Pancreas (tissue), 10 donors: ENCODE data around the gene RLN3. TPM values are rescaled to one million over a fixed set of nuclear protein-coding genes. Genes with fewer than 3 reads are reported as not detected.
"Not testable (repeated sequence)": the region's sequence is repeated elsewhere in the genome, so short reads cannot be mapped to it uniquely, and the experiment has no call there.

Source experiments
- ATAC-seq, 4 donors: fragments of 200-7000 bp; cut with Tn5 transposase; one replicate each; pipeline versions ENCODE4 v1.8.0 to v1.9.1; 2020; ENCODE audit warnings: mild to moderate bottlenecking in 4 of 4, moderate library complexity in 4 of 4
- DNase-seq, 6 donors: peaks; one replicate each; pipeline ENCODE4 v3.0.0-alpha.2; 2020
- FAIRE-seq: peaks from 2 replicates; lab custom pipeline; 2012; peaks lifted over from hg19 to GRCh38; lab: Jason Lieb, UNC
- H3K27ac ChIP-seq, 4 donors: fragments of 200-600 bp; sonication (generic); 1 replicate in 3 of 4; 2 replicates in 1 of 4; pipeline versions ENCODE4 v1.5.0 to v1.8.0; 2020
- H3K27me3 ChIP-seq, 4 donors: fragments of 200-600 bp; one replicate each; pipeline ENCODE4 v1.8.0; 2021
- H3K36me3 ChIP-seq, 3 donors: fragments of 200-600 bp; sonication (generic) in 1 of 3; one replicate each; pipeline versions ENCODE4 v1.5.0 to v1.8.0; 2020 to 2021
- H3K4me1 ChIP-seq, 3 donors: fragments of 200-600 bp; one replicate each; pipeline ENCODE4 v1.8.0; 2021
- H3K4me3 ChIP-seq, 4 donors: fragments of 200-600 bp; sonication (generic) in 2 of 4; one replicate each; pipeline versions ENCODE4 v1.5.0 to v1.8.0; 2020 to 2021
- H3K9me3 ChIP-seq, 4 donors: fragments of 200-600 bp; one replicate each; pipeline ENCODE4 v1.8.0; 2021
- CTCF ChIP-seq, 4 donors: fragments of 200-600 bp; sonication (generic) in 3 of 4; IDR thresholded peaks; one replicate each; pipeline versions ENCODE4 v1.5.0 to v1.8.0; 2021; ENCODE audit warnings: antibody characterized with exemption in 4 of 4
- WGBS, 2 donors: extraction: QIAGEN DNeasy Blood & Tissue Kit; methylation state at CpG; one replicate each; pipeline ENCODE4 v1.1.7; 2013; 5-methylcytosine and 5-hydroxymethylcytosine counted together
- intact Hi-C, 3 donors: fragments of 100-400 bp; cut with DNase I; formaldehyde crosslinking; loops; one replicate each; pipeline versions ENCODE4 v1.11.1 to v1.14.2; 2022
- polyA plus RNA-seq, 2 donors: library from polyadenylated mRNA; stranded (reverse); fragments of 200-250 nt; gene quantifications; one replicate each; pipeline ENCODE4 v1.2.3, GENCODE V29; 2013
- total RNA-seq, 6 donors: library from RNA; stranded (reverse); fragmentation: NEBNext Ultra II Directional in 4 of 6; extraction: Animal tissue kit (Norgen Biotek cat#: 25700) in 4 of 6; gene quantifications; one replicate each; pipeline versions ENCODE4 v1.2.1 to v1.2.4, GENCODE V29; 2021 to 2023
- donor health status: healthy with polysubstance abuse.
- donor health status: DM: no; HTN: no; CAD: no; lungs with moderate emphysema.
- donor health status: DM: no; HTN: no; CAD: no.
- donor health status: control.
- donor health status: control.
- donor health status: Bipolar disorder and iron deficiency.
- donor health status: DM: yes; HTN: yes; CAD: no.
- donor health status: DM: no; HTN: no; CAD: no.
- donor health status: DM: no; HTN: no; CAD: no.
- donor health status: DM: yes; HTN: yes; CAD: no.

RLN3 gene
- total and polyA plus RNA-seq, 8 donors: not detected

GRCh38 chr19:14050512-14050911 lies 22.6 kb downstream of the RLN3 start:
- Histone ChIP-seq H3K27ac (no peak overlapping the region), H3K36me3 (peaks cover 0 to 6% (median 0%) of the 10 kb centered on the region in 3 donors), H3K4me1 (no peaks in the 10 kb centered on the region), H3K9me3 (no peaks in the 10 kb centered on the region), H3K27me3 (no peaks in the 10 kb centered on the region), H3K4me3 (no peak overlapping the region)
- DNase-seq (no peak), FAIRE-seq (no peak), ATAC-seq (no peak)
- WGBS, 2 donors: 94 to 98% methylated on average over 4 of the region's 4 CpGs
- intact Hi-C loops: no loop called here
- no peak for TF ChIP-seq CTCF (IDR thresholded peaks at IDR 0.05)

GRCh38 chr19:14050961-14051360 lies 23.0 kb downstream of the RLN3 start:
- H3K36me3 ChIP-seq, H3K4me3 ChIP-seq, intact Hi-C loops, H3K9me3 ChIP-seq, FAIRE-seq, H3K27me3 ChIP-seq, H3K4me1 ChIP-seq, DNase-seq, ATAC-seq, H3K27ac ChIP-seq: not testable (repeated sequence)
- WGBS, 2 donors: 94 to 96% methylated on average over 11 of the region's 11 CpGs

GRCh38 chr19:14051980-14052379 lies 24.0 kb downstream of the RLN3 start:
- WGBS, 2 donors: 76 to 80% methylated on average over 9 of the region's 9 CpGs
- TF ChIP-seq CTCF (IDR thresholded peaks at IDR 0.05): no peak
- Histone ChIP-seq H3K4me3 (no peak overlapping the region), H3K36me3 (peaks cover 0 to 6% (median 0%) of the 10 kb centered on the region in 3 donors), H3K27ac (no peak overlapping the region), H3K9me3 (no peaks in the 10 kb centered on the region), H3K4me1 (no peaks in the 10 kb centered on the region), H3K27me3 (no peaks in the 10 kb centered on the region)
- no peak for DNase-seq
- ATAC-seq: peak in 1 of 4 donors; percentile 9
- intact Hi-C loops: no loop called here
- no peak for FAIRE-seq

- WGBS, 2 donors: 83 to 90% methylated on average over 6 of the region's 6 CpGs
- no peak for FAIRE-seq
- no peaks in the 10 kb centered on the region for H3K4me1 ChIP-seq
- H3K9me3 ChIP-seq: no peaks in the 10 kb centered on the region
- no peak for TF ChIP-seq CTCF (IDR thresholded peaks at IDR 0.05)
- no peak overlapping the region for H3K4me3 ChIP-seq
- no peak overlapping the region for H3K27ac ChIP-seq
- H3K36me3 ChIP-seq: peaks cover 0 to 6% (median 0%) of the 10 kb centered on the region in 3 donors
- intact Hi-C loops: no loop called here
- no peak for ATAC-seq
- DNase-seq: no peak
- no peaks in the 10 kb centered on the region for H3K27me3 ChIP-seq
These were observed 24.5 kb downstream of the RLN3 start for GRCh38 chr19:14052470-14052869.

- no peak for TF ChIP-seq CTCF (IDR thresholded peaks at IDR 0.05)
- Histone ChIP-seq H3K4me3 (no peak overlapping the region), H3K36me3 (peaks cover 0 to 6% (median 0%) of the 10 kb centered on the region in 3 donors), H3K27ac (no peak overlapping the region), H3K9me3 (no peaks in the 10 kb centered on the region), H3K4me1 (no peaks in the 10 kb centered on the region), H3K27me3 (no peaks in the 10 kb centered on the region)
- FAIRE-seq (no peak), DNase-seq (no peak), ATAC-seq (no peak)
- intact Hi-C loops: no loop called here
- WGBS, 2 donors: 97 to 98% methylated on average over 3 of the region's 3 CpGs
These were observed 25.1 kb downstream of the RLN3 start for GRCh38 chr19:14053032-14053431.
